K562 (cell line): ENCODE results near the gene ARFGAP3. TPM values are rescaled to one million over a fixed set of nuclear protein-coding genes. Genes with fewer than 3 reads are reported as not detected.

Experiments used
- BHLHE40 ChIP-seq: IDR thresholded peaks from 2 replicates; pipeline ENCODE4 v1.6.1; 2011; ENCODE audit warnings: low read length, improper control_type of control experiment
- EP300 ChIP-seq: IDR thresholded peaks from 2 replicates; pipeline ENCODE4 v1.6.1; 2012; ENCODE audit warnings: low read length, improper control_type of control experiment
- HES1 ChIP-seq: fragments of 450-650 bp; IDR thresholded peaks from 2 replicates; pipeline ENCODE4 v1.6.1; 2016; ENCODE audit warnings: low read depth, mild to moderate bottlenecking, moderate library complexity
- IRF9 ChIP-seq: fragments of 450-650 bp; IDR thresholded peaks from 2 replicates; pipeline ENCODE4 v1.6.1; 2016; ENCODE audit warnings: missing biosample characterization, missing genetic modification characterization
- KDM1A ChIP-seq, 2 experiments: fragments of 450-650 bp; IDR thresholded peaks; 2 replicates each; pipeline ENCODE4 v1.6.1; 2016; ENCODE audit warnings: mild to moderate bottlenecking in 2 of 2
- MAFK ChIP-seq: IDR thresholded peaks from 2 replicates; pipeline ENCODE4 v1.6.1; 2011; ENCODE audit warnings: low read length, improper control_type of control experiment
- SMARCB1 ChIP-seq: IDR thresholded peaks from 2 replicates; pipeline ENCODE4 v1.6.1; 2011; ENCODE audit warnings: improper control_type of control experiment, low read depth; ENCODE audit not compliant: insufficient read length
- SMARCC2 ChIP-seq: fragments of 450-650 bp; IDR thresholded peaks from 2 replicates; pipeline ENCODE4 v1.6.1; 2017; ENCODE audit warnings: antibody characterized with exemption, moderate library complexity, mild to moderate bottlenecking, low read depth
- XRCC5 ChIP-seq: fragments of 200-400 bp; formaldehyde crosslinking; IDR thresholded peaks from 2 replicates; pipeline ENCODE4 v1.6.1; 2017; ENCODE audit warnings: low read depth, mild to moderate bottlenecking, low read length
- ZEB2 ChIP-seq: fragments of 450-650 bp; IDR thresholded peaks from 2 replicates; pipeline ENCODE4 v1.6.1; 2016
- ZNF318 ChIP-seq, 2 experiments: fragments of 450-650 bp; IDR thresholded peaks; 2 replicates each; pipeline ENCODE4 v1.6.1; 2016; ENCODE audit warnings: mild to moderate bottlenecking in 2 of 2, borderline replicate concordance in 1 of 2, low read depth in 1 of 2, moderate library complexity in 1 of 2
- ZNF518B ChIP-seq: fragments of 250-450 bp; sonication (Bioruptor Pico); IDR thresholded peaks from 2 replicates; pipeline ENCODE4 v1.5.0; 2021; ENCODE audit warnings: mild to moderate bottlenecking, moderate library complexity
- ZNF655 ChIP-seq: fragments of 250-450 bp; sonication (Bioruptor Pico); IDR thresholded peaks from 2 replicates; pipeline ENCODE4 v1.5.0; 2021
- ZNF75A ChIP-seq: fragments of 450-650 bp; formaldehyde crosslinking; IDR thresholded peaks from 2 replicates; pipeline ENCODE4 v1.4.0; 2020; ENCODE audit warnings: mild to moderate bottlenecking
- polyA plus RNA-seq, 8 experiments: library from polyadenylated mRNA; depleted of rRNA in 4 of 8; stranded (reverse) in 5 of 8; unstranded in 3 of 8; fragments of >200 nt; fragmentation: Nextera tagmentation in 2 of 8; fragmentation: Illumina TruSeq in 1 of 8; extraction: Ambion mirVana in 2 of 8; extraction: Trizol in 1 of 8; gene quantifications; 2 replicates each; pipeline versions ENCODE4 v1.2.1 to v1.2.3, GENCODE V29; 2011 to 2014; ENCODE audit warnings: inconsistent platforms in 1 of 8, missing spikeins in 1 of 8
- total RNA-seq, 7 experiments: library from RNA; depleted of rRNA in 6 of 7; stranded (reverse); fragments of >200 nt in 6 of 7; fragmentation: Illumina TruSeq in 2 of 7; extraction: Trizol in 2 of 7; gene quantifications; 2 replicates each; pipeline versions ENCODE4 v1.2.1 to v1.2.3, GENCODE V29; 2011 to 2021; ENCODE audit warnings: low replicate concordance in 1 of 7

ARFGAP3 gene
- total and polyA plus RNA-seq, 9 of the 15 experiments (the other 6 are each of a cell fraction or from before 2014, with no cell fraction given), result 14.2 to 31.9 (median 22.7) TPM

GRCh38 chr22:42754658-42755057, 102.4 kb downstream of the ARFGAP3 start (continued):
- TF ChIP-seq ZNF655 (CRISPR knock-in tag) (no peak), EP300 (peak; percentile 40; the same call in 1 of the 2 replicates), MAFK (peak; percentile 44; the same call in 1 of the 2 replicates), ZNF318 (IDR thresholded peaks at IDR 0.05; ENCODE audit: borderline replicate concordance in 1 of 2, low read depth in 1 of 2) (no peak), ZEB2 (0 out of 2 replicates have a peak, but pooled peaks have one; percentile 34), SMARCC2 (peak; percentile 61; the same call in 1 of the 2 replicates), KDM1A (IDR thresholded peaks at IDR 0.05) (peak; percentile 59 to 70), ZNF75A (no peak), BHLHE40 (peak; percentile 81), XRCC5 (no peak), IRF9 (no peak), SMARCB1 (no peak), ZNF518B (CRISPR knock-in tag) (no peak), HES1 (peak; percentile 24; the same call in 1 of the 2 replicates)
